CD4-positive, alpha-beta T cell treated with Interleukin-15 for 1 hour (primary cell): ENCODE results near the gene ZNF385B.

Experiments
- DNase-seq: peaks from one replicate; pipeline ENCODE4 v3.0.0-alpha.2; 2020

ZNF385B gene

GRCh38 chr2:179543361-179543901 is 318.0 kb downstream of the ZNF385B start:
- DNase-seq, result no peak

DNA sequence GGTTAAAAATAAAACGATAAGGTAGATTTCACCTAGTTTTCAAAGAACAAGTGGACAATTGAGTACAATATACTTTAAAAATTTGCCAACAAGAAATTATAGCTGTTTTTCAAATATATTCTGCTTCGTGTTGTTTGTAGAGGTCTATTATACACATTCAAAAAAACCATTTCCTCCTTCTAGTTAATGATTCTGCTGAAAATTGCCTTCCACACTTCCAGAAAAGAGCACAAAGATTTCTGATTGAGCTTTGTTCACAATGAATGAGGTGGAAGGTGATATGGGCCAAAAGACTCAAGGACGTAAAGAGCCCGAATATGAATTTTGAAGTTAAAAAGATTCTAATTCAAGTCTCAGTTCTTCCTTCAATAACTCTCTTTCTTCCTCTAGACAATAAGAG is 319.8 kb downstream of the ZNF385B start:
- no peak for DNase-seq

GRCh38 chr2:179539124-179539511 is 322.3 kb downstream of the ZNF385B start:
- no peak for DNase-seq

GRCh38 chr2:179538406-179539123 is 322.8 kb downstream of the ZNF385B start:
- no peak for DNase-seq

DNA sequence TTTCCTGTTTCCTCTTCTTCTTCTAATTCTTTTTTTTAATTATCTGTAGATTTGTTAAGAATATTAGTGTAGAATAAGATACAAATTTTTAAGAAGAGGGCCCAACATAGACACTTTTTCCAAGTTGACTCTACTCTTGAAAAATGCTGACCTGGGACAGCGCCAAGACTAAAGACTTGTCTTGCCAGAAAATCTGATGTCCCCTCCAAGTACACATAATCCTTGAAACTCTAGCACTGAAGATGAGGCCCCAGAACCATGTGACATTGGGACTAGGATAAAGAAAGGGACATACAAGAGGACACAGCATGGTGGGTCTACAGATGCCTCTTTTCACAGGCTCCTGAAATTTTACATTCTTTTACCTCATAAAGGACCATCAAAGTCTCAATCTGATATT is 325.2 kb downstream of the ZNF385B start:
- DNase-seq, result no peak

DNA sequence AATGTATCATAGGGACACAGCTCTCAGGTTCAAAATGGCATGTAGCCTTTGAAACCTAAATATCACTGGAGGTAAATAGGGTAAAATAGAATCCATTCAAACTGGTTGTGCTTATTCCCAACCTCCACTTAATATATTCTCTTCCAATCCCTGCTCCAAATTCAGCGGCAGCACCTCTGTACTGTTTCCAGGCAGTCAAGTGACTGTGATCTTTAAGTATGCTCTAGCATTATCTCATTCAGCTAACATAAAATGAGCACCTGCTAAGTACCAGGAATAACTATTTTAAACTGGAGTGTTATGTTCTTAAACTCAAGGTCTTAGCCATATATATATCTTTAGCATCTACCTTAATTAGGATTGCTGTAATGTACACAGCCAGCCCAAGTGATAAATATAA is 327.5 kb downstream of the ZNF385B start:
- no peak for DNase-seq

GRCh38 chr2:179532863-179533278 is 328.5 kb downstream of the ZNF385B start:
- DNase-seq, result no peak

- no peak for DNase-seq
Observed at GRCh38 chr2:179528576-179529069, 332.8 kb downstream of the ZNF385B start.

DNA sequence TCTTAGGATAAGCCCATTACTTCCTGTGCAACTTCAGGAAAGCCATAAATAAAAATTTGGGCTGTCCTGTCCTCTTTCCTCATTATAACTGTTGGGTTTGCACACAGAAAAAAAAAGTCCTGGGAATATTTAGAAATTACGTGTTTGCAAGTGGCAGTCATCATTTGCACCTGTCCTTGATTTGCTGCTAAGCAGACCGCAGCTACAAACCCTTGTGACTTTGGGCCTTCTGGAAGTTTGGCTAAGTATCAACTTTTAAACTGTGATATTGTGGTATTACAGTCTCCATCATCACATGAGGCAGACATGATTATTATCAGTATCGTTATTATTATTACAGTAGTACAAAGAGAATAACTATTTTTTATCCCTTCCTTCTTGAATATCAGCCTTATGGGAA is 336.1 kb downstream of the ZNF385B start:
- no peak for DNase-seq

- no peak for DNase-seq
Observed at GRCh38 chr2:179524809-179525339, 336.5 kb downstream of the ZNF385B start.

GRCh38 chr2:179521944-179522343 is 339.5 kb downstream of the ZNF385B start:
- no peak for DNase-seq

GRCh38 chr2:179518830-179519229 is 342.6 kb downstream of the ZNF385B start:
- DNase-seq, result no peak

DNA sequence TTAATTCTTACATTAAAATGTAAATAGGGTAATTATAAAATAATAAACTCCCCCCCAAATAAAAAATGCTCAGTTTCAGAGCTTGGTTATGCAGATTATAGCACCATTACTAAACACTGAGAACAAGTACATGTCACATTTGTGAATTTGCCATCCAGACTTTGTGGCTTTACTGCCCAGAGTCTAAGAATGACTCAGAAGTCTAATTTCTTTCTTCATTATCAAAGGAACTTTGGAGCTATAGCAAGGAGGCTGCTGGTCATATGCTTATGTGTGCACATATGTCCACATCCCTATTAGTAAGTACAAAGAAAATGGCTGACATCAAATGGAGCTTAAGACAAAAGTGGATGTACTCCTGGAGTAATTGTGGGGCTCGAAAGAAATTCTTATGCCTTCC is 348.2 kb downstream of the ZNF385B start:
- DNase-seq, result no peak

DNA sequence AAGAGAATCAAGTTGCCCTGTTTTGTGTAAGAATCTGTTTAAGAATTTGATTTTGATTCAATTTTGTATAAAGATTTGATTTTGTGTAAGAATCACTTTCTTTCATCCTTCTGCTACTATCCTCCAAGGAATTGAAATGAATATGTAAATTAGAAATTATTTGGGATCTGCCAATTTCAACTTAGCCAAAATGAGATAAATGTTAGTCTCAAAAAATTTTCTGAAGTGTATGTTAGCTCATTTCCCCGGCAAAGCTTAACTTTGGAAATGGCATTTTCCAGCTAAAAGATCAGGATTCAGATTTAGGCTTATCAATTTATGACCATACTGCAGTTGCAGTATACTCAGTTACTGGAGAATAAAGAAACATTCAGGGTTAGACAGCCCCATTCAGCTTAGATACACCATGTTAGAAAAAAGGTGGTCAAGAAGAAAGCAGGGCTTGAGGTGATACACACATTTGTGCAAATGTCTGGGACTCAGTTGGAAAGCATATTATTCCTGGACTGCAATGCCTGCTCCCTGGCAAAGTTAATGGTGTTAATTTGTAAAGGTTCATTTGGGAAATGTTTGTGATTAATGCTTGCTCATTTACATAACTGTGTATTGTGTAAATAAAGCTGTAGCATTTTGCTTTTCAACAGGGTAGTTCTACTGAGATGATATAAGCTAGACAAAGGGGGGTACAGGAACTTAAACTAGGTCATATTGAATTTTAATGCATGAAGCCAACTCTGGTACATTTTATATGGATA is 349.0 kb downstream of the ZNF385B start:
- DNase-seq, result no peak

GRCh38 chr2:179511105-179511789 is 350.2 kb downstream of the ZNF385B start:
- DNase-seq, result no peak

DNA sequence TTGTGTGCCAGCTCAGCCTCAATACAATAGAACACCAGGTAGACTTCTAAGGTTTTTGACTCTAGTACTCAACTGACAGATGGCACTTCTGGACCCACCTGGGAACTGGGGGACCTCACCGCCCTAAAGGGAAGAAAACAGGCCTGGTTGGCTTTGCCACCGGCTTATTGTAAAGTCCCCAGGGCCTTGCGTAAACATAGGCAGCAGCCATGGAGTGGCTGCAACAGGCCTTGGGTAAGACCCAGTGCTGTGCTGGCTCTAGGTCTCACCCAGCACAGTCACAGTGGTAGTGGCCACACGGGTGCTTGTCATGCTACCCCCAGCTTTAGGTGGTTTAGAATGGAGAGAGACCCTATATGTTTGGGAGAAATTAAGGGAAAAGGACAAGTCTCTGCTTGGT is 366.1 kb downstream of the ZNF385B start:
- DNase-seq, result no peak

DNA sequence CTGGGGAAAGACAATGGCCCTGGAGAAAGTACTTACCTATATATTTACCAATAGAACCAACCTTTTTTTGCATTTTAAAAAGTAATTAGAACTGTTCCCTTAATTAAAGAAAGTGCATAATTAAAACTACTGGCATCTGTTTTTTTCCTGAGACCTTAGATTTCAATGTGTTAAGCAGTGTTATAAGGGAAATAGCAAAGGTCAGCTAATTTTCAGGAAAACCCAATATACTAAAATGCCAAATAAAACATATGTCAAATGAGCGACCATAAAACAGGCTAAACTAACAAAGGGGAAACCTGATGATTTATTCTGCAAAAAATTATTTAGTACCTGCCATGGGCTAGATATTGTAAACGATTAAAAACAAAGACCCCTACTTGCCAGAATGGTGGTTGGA is 372.8 kb downstream of the ZNF385B start:
- DNase-seq, result no peak

- DNase-seq, result no peak
Observed at GRCh38 chr2:179487010-179487731, 374.2 kb downstream of the ZNF385B start.

DNA sequence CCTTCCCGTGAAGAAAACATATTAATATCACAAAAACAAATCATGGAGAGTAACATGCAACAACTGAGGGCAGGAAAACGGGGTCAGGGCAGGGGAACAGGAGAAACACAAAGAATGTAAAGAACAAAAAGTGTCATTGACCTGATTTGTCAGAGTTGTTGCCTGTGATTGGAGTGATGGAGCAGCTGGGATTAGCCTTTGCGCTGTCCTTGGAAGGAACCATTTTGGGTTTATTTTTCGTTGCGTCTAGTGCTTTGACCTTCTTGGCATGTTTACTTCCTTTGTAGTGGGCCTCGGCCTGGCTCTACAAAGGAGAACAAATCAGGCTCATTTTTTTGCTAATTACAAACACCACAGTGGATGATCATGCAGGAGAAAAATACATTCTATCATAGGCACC is 378.3 kb downstream of the ZNF385B start:
- no peak for DNase-seq

DNA sequence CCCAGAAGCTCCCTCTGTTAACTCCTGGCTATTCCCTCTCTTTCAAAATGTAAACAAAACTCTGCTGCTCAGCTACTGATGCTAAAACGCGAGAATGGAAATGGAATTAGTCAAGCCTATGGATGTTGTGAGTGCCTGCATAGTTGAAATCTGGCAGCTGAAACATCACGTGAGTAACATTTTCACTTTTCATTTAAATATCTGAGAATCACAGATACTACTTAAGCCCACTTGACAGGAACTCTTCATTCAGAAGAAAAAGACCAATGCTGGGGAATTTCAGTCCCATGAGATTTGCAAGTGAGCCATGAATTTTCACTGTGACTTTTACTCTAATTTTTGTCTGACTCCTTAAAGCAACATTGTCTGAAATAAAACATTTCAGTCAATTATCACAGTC is 381.5 kb downstream of the ZNF385B start:
- DNase-seq, result no peak

DNA sequence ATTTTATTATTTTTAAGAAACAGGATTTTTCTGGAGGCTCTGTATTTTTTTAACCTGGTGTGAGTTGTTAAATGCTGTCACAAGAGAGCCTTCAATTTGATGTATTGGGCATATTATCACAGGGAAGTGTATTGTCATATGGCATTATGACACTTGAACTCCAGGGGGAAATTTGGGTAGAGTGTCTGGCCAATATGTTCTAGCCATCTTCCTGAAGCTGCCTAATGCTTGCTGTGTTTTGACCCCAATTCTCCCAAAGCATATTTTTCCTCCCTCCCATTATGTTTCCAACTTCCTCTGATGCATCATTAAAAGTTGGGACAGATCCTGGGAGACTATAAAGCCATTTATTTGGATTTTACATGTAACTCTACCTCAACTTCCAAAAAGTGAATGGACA is 382.6 kb downstream of the ZNF385B start:
- DNase-seq, result no peak

GRCh38 chr2:179470992-179471391 is 390.4 kb downstream of the ZNF385B start:
- DNase-seq, result no peak

- DNase-seq, result no peak
Observed at GRCh38 chr2:179470089-179470488, 391.3 kb downstream of the ZNF385B start.
